A549 (cell line): ENCODE results near the gene CCDC27. TPM values are rescaled to one million over a fixed set of nuclear protein-coding genes. Genes with fewer than 3 reads are reported as not detected.

Experiments used
- ATAC-seq, 2 experiments: fragments of 200-7000 bp in 1 of 2; fragments of >200 bp in 1 of 2; cut with Nextera tagmentation in 1 of 2; cut with Tn5 transposase in 1 of 2; 3 replicates each; pipeline versions ENCODE4 v1.8.0 to v1.9.1; 2018 to 2020; ENCODE audit warnings: mild to moderate bottlenecking in 1 of 2, moderate library complexity in 1 of 2
- CTCF ChIA-PET: fragments of 300-600 bp; sonication (Branson Sonifier 250); formaldehyde crosslinking; extraction: SDS; loops from one replicate; lab custom pipeline; 2021; ENCODE audit warnings: antibody characterized with exemption, inconsistent platforms; lab: Yijun Ruan, JAX
- POLR2A ChIA-PET: fragments of 350-600 bp; formaldehyde crosslinking; extraction: SDS; loops from one replicate; lab custom pipeline; 2021; ENCODE audit warnings: antibody characterized with exemption, inconsistent platforms; lab: Yijun Ruan, JAX
- DNase-seq, 2 experiments: peaks; one replicate each; pipeline versions ENCODE4 v3.0.0 to v3.0.0-alpha.2; 2011 to 2016; ENCODE audit warnings: low read depth in 1 of 2, low spot score in 1 of 2
- FAIRE-seq: peaks from 2 replicates; lab custom pipeline; 2011; peaks lifted over from hg19 to GRCh38; lab: Jason Lieb, UNC
- H3K27ac ChIP-seq, 2 experiments: fragments of >200 bp; sonication (Bioruptor Twin); formaldehyde crosslinking; 3 replicates each; pipeline ENCODE4 v1.5.1; 2016 to 2017
- H3K4me1 ChIP-seq: fragments of >200 bp; sonication (Bioruptor Twin); formaldehyde crosslinking; 3 replicates; pipeline ENCODE4 v1.6.1; 2016
- H3K4me2 ChIP-seq: fragments of >200 bp; sonication (Bioruptor Twin); formaldehyde crosslinking; 3 replicates; pipeline ENCODE4 v1.6.1; 2016
- H3K4me3 ChIP-seq: fragments of >200 bp; sonication (Bioruptor Twin); formaldehyde crosslinking; 3 replicates; pipeline ENCODE4 v1.5.1; 2016
- H3K9me3 ChIP-seq: fragments of >200 bp; sonication (Bioruptor Twin); formaldehyde crosslinking; 3 replicates; pipeline ENCODE4 v1.6.1; 2016
- BHLHE40 ChIP-seq: IDR thresholded peaks from 2 replicates; pipeline ENCODE4 v1.6.1; 2012; ENCODE audit warnings: low read depth, low read length, inconsistent platforms
- CBX2 ChIP-seq: fragments of 200-600 bp; sonication (generic); IDR thresholded peaks from 2 replicates; pipeline ENCODE4 v1.6.1; 2016; ENCODE audit warnings: low read depth, mild to moderate bottlenecking, borderline replicate concordance
- CBX8 ChIP-seq: fragments of 200-600 bp; sonication (generic); IDR thresholded peaks from 2 replicates; pipeline ENCODE4 v1.6.1; 2016
- CEBPB ChIP-seq, 2 experiments: fragments of >200 bp in 1 of 2; sonication (Bioruptor Twin) in 1 of 2; formaldehyde crosslinking in 1 of 2; IDR thresholded peaks; 2 replicates each; pipeline ENCODE4 v1.6.1; 2012 to 2016
- CHD2 ChIP-seq: fragments of 150-350 bp; IDR thresholded peaks from 2 replicates; pipeline ENCODE4 v1.6.1; 2014; ENCODE audit warnings: low read length; ENCODE audit not compliant: partially characterized antibody
- EHF ChIP-seq: fragments of 250-450 bp; sonication (Bioruptor Pico); IDR thresholded peaks from 2 replicates; pipeline ENCODE4 v1.5.0; 2020; ENCODE audit warnings: mild to moderate bottlenecking
- EHMT2 ChIP-seq: fragments of 200-600 bp; sonication (generic); IDR thresholded peaks from 2 replicates; pipeline ENCODE4 v1.6.1; 2016; ENCODE audit warnings: antibody characterized with exemption, low read depth, mild to moderate bottlenecking, moderate library complexity
- EP300 ChIP-seq, 2 experiments: fragments of >200 bp; sonication (Bioruptor Twin); formaldehyde crosslinking; IDR thresholded peaks; 2 replicates in 1 of 2; 3 replicates in 1 of 2; pipeline ENCODE4 v1.6.1; 2016 to 2017
- FOSB ChIP-seq: fragments of 250-450 bp; sonication (Bioruptor Pico); IDR thresholded peaks from 2 replicates; pipeline ENCODE4 v1.5.0; 2020; ENCODE audit warnings: mild to moderate bottlenecking, moderate library complexity
- FOXS1 ChIP-seq: fragments of 250-450 bp; sonication (Bioruptor Pico); IDR thresholded peaks from 2 replicates; pipeline ENCODE4 v1.5.0; 2020; ENCODE audit warnings: mild to moderate bottlenecking, moderate library complexity
- GATA3 ChIP-seq: IDR thresholded peaks from 2 replicates; pipeline ENCODE4 v1.6.1; 2012; ENCODE audit warnings: borderline replicate concordance
- HOXA7 ChIP-seq: fragments of 250-450 bp; sonication (Bioruptor Pico); IDR thresholded peaks from 2 replicates; pipeline ENCODE4 v1.5.0; 2020; ENCODE audit warnings: mild to moderate bottlenecking, moderate library complexity
- JUNB ChIP-seq: fragments of >200 bp; sonication (Bioruptor Twin); formaldehyde crosslinking; IDR thresholded peaks from 2 replicates; pipeline ENCODE4 v1.6.1; 2016
- KDM5A ChIP-seq: fragments of 200-600 bp; sonication (generic); IDR thresholded peaks from 2 replicates; pipeline ENCODE4 v1.6.1; 2016; ENCODE audit warnings: antibody characterized with exemption, mild to moderate bottlenecking
- MAZ ChIP-seq: fragments of 150-350 bp; IDR thresholded peaks from 2 replicates; pipeline ENCODE4 v1.6.1; 2014; ENCODE audit warnings: antibody characterized with exemption, low read depth, low read length, borderline replicate concordance
- MYC ChIP-seq: IDR thresholded peaks from 2 replicates; pipeline ENCODE4 v1.6.1; 2012; ENCODE audit warnings: mild to moderate bottlenecking, inconsistent platforms, low read length, improper control_type of control experiment, borderline replicate concordance
- NR3C1 ChIP-seq: fragments of >200 bp; sonication (Bioruptor Twin); formaldehyde crosslinking; IDR thresholded peaks from 3 replicates; pipeline ENCODE4 v1.6.1; 2017
- RCOR1 ChIP-seq: fragments of 150-350 bp; IDR thresholded peaks from 2 replicates; pipeline ENCODE4 v1.6.1; 2014; ENCODE audit warnings: antibody characterized with exemption, low read length, low read depth
- RFX5 ChIP-seq: fragments of 450-650 bp; IDR thresholded peaks from 2 replicates; pipeline ENCODE4 v1.7.1; 2014; ENCODE audit warnings: antibody characterized with exemption, mild to moderate bottlenecking, moderate library complexity
- RNF2 ChIP-seq: fragments of 200-600 bp; sonication (generic); IDR thresholded peaks from 2 replicates; pipeline ENCODE4 v1.6.1; 2016; ENCODE audit warnings: low read depth, mild to moderate bottlenecking, antibody characterized with exemption, moderate library complexity, borderline replicate concordance
- SMC3 ChIP-seq: fragments of >200 bp; sonication (Bioruptor Twin); formaldehyde crosslinking; IDR thresholded peaks from 3 replicates; pipeline ENCODE4 v1.6.1; 2018; ENCODE audit warnings: inconsistent platforms
- SREBF2 ChIP-seq: fragments of 450-650 bp; IDR thresholded peaks from 2 replicates; pipeline ENCODE4 v1.6.1; 2014; ENCODE audit warnings: mild to moderate bottlenecking, moderate library complexity
- TFCP2L1 ChIP-seq: fragments of 250-450 bp; sonication (Bioruptor Pico); IDR thresholded peaks from 2 replicates; pipeline ENCODE4 v1.5.0; 2021; ENCODE audit warnings: mild to moderate bottlenecking
- TP53 ChIP-seq: fragments of 250-450 bp; sonication (Bioruptor Pico); IDR thresholded peaks from 2 replicates; pipeline ENCODE4 v1.5.0; 2021; ENCODE audit warnings: mild to moderate bottlenecking, moderate library complexity
- ZFP36 ChIP-seq: fragments of 450-650 bp; IDR thresholded peaks from 2 replicates; pipeline ENCODE4 v1.6.1; 2014; ENCODE audit warnings: borderline replicate concordance; ENCODE audit not compliant: partially characterized antibody
- ZNF302 ChIP-seq: fragments of 250-450 bp; sonication (Bioruptor Pico); IDR thresholded peaks from 2 replicates; pipeline ENCODE4 v1.9.0; 2021; ENCODE audit warnings: inconsistent platforms, mild to moderate bottlenecking, moderate library complexity
- WGBS: methylation state at CpG from one replicate; pipeline ENCODE4 v1.1.6; 2017; ENCODE audit errors: missing lambda C conversion rate; 5-methylcytosine and 5-hydroxymethylcytosine counted together
- polyA plus RNA-seq, 4 experiments: library from polyadenylated mRNA; depleted of rRNA in 3 of 4; stranded (reverse); fragments of >200 nt; fragmentation: RNase III in 1 of 4; extraction: RNeasy Plus Mini Kit Qiagen cat#74134 plus additional on column Dnase treatment in 1 of 4; gene quantifications; 2 replicates in 3 of 4; 3 replicates in 1 of 4; pipeline ENCODE4 v1.2.3, GENCODE V29; 2011 to 2017
- TF ChIP-seq, protein P1 (sequence below): fragments of >200 bp; sonication (Bioruptor Twin); formaldehyde crosslinking; IDR thresholded peaks from 3 replicates; pipeline ENCODE4 v1.5.1; 2016
- TF ChIP-seq, protein P2 (sequence below): fragments of >200 bp; sonication (Bioruptor Twin); formaldehyde crosslinking; IDR thresholded peaks from 3 replicates; pipeline ENCODE4 v1.6.1; 2016
- TF ChIP-seq, protein P3 (sequence below): fragments of >200 bp; sonication (Bioruptor Twin); formaldehyde crosslinking; IDR thresholded peaks from 2 replicates; pipeline ENCODE4 v1.6.1; 2016
- TF ChIP-seq, protein P4 (sequence below): IDR thresholded peaks from 2 replicates; pipeline ENCODE4 v1.6.1; 2012; ENCODE audit warnings: low read depth, borderline replicate concordance
- TF ChIP-seq, protein P5 (sequence below): fragments of 450-650 bp; IDR thresholded peaks from 2 replicates; pipeline ENCODE4 v1.6.1; 2014; ENCODE audit warnings: antibody characterized with exemption
- TF ChIP-seq, protein P6 (sequence below): IDR thresholded peaks from 2 replicates; pipeline ENCODE4 v1.6.1; 2012
- TF ChIP-seq, protein P7 (sequence below): fragments of 150-350 bp; IDR thresholded peaks from 2 replicates; pipeline ENCODE4 v1.6.1; 2014; ENCODE audit warnings: low read depth, mild to moderate bottlenecking, low read length

Gene CCDC27
- polyA plus RNA-seq, 2 of the 4 experiments (the other 2 are of a cell fraction) = not detected

DNA sequence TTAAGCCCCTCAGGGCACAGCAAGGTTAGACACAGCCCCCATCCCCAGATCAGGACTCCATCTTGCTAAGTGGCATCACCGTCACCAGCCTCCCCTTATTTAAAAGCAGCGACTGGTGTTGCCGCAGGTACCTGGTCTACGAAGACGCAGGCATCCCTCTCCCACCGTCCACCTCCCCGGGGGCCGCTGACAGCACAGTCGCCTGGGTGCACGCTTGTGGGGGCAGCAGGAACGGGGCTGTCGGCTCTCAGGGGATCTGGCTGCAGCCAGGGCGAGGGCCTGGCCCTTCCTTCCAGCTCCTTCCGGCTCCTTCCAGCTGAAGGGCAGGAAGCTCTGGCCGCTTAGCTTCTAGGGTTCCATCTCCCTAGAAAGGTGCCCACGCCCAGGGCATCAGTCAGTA, 17.6 kb upstream of the CCDC27 start:
- H3K27ac ChIP-seq = no peak overlapping the region
- FAIRE-seq (no peak), ATAC-seq (no peak), DNase-seq (no peak)
- ChIA-PET CTCF (interaction anchor here (0.8 to 4.7 kb wide), 3 partner anchors 11 to 281 kb away, joined by 3 to 22 read pairs (median 3); no protein-coding TSS in a partner anchor), POLR2A (no interaction called here)
- no peaks in the 10 kb centered on the region for H3K9me3 ChIP-seq
- H3K4me3 ChIP-seq = no peak overlapping the region
- TF ChIP-seq FOSB (CRISPR knock-in tag) (no peak), BHLHE40 (no peak), CHD2 (no peak), SMC3 (no peak), JUNB (no peak), RCOR1 (no peak), RNF2 (no peak), SREBF2 (no peak), NR3C1 (no peak), EHF (CRISPR knock-in tag) (no peak), CBX2 (no peak), MAZ (no peak), KDM5A (no peak), ZNF302 (CRISPR knock-in tag) (no peak), MYC (no peak), CBX8 (no peak), TP53 (CRISPR knock-in tag) (no peak), EP300 (IDR thresholded peaks at IDR 0.05) (no peak)
- TF ChIP-seq, protein P1, sequence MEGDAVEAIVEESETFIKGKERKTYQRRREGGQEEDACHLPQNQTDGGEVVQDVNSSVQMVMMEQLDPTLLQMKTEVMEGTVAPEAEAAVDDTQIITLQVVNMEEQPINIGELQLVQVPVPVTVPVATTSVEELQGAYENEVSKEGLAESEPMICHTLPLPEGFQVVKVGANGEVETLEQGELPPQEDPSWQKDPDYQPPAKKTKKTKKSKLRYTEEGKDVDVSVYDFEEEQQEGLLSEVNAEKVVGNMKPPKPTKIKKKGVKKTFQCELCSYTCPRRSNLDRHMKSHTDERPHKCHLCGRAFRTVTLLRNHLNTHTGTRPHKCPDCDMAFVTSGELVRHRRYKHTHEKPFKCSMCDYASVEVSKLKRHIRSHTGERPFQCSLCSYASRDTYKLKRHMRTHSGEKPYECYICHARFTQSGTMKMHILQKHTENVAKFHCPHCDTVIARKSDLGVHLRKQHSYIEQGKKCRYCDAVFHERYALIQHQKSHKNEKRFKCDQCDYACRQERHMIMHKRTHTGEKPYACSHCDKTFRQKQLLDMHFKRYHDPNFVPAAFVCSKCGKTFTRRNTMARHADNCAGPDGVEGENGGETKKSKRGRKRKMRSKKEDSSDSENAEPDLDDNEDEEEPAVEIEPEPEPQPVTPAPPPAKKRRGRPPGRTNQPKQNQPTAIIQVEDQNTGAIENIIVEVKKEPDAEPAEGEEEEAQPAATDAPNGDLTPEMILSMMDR = no peak
- TF ChIP-seq, protein P2, sequence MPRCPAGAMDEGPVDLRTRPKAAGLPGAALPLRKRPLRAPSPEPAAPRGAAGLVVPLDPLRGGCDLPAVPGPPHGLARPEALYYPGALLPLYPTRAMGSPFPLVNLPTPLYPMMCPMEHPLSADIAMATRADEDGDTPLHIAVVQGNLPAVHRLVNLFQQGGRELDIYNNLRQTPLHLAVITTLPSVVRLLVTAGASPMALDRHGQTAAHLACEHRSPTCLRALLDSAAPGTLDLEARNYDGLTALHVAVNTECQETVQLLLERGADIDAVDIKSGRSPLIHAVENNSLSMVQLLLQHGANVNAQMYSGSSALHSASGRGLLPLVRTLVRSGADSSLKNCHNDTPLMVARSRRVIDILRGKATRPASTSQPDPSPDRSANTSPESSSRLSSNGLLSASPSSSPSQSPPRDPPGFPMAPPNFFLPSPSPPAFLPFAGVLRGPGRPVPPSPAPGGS = no peak
- no peak overlapping the region for H3K4me2 ChIP-seq
- 93% methylated on average over 16 of the region's 16 CpGs for WGBS
- H3K4me1 ChIP-seq = no peaks in the 10 kb centered on the region

DNA sequence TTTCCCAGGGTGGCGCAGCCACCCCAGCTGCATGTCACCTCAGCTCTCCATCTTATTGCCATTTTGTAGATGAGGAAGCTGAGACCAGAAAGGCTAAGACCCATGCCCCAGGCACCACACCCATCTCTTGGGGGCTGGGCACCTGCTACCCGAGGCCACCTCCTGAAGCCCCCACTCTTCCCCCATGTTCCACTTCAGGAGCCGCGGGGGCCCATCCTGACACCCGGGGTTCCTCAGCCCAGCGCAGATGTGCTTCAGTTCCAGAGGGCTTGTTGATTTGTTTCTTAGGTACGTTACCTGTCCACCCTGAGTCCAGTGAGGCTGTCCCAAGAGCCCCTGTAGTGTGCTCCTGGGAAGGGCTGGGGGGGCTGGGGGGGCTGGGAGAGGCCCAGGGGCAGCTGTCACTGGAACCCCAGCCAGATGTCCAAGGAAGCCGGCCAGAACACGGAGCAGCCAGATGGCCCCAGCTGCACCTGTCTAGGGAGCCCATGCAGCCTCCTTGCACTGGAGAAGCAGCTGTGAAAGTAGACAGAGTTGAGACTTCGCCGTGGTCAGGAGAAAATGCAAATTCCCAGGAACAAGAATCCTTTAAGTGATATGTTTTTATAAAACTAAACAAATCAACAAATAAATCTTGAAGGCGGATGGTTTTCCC, 17.1 kb upstream of the CCDC27 start:
- Histone ChIP-seq H3K4me1 (no peaks in the 10 kb centered on the region), H3K9me3 (no peaks in the 10 kb centered on the region), H3K4me3 (no peak overlapping the region), H3K4me2 (no peak overlapping the region), H3K27ac (no peak overlapping the region)
- ChIA-PET CTCF (interaction anchor here (1.4 to 4.7 kb wide), 2 partner anchors 11 to 282 kb away, joined by 3 to 22 read pairs; no protein-coding TSS in a partner anchor), POLR2A (no interaction called here)
- FAIRE-seq = no peak
- no peak for DNase-seq
- no peak for ATAC-seq
- TF ChIP-seq HOXA7 (CRISPR knock-in tag) (no peak), GATA3 (no peak), ZFP36 (no peak), RFX5 (no peak), EHMT2 (no peak), SMC3 (no peak), ZNF302 (CRISPR knock-in tag) (no peak), TFCP2L1 (CRISPR knock-in tag) (no peak), CBX8 (no peak), FOSB (CRISPR knock-in tag) (no peak), KDM5A (no peak), FOXS1 (CRISPR knock-in tag) (no peak), SREBF2 (no peak), RNF2 (no peak), CEBPB (IDR thresholded peaks at IDR 0.05) (no peak)
- TF ChIP-seq, protein P3, sequence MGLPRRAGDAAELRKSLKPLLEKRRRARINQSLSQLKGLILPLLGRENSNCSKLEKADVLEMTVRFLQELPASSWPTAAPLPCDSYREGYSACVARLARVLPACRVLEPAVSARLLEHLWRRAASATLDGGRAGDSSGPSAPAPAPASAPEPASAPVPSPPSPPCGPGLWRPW = no peak
- TF ChIP-seq, protein P4, sequence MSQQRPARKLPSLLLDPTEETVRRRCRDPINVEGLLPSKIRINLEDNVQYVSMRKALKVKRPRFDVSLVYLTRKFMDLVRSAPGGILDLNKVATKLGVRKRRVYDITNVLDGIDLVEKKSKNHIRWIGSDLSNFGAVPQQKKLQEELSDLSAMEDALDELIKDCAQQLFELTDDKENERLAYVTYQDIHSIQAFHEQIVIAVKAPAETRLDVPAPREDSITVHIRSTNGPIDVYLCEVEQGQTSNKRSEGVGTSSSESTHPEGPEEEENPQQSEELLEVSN = no peak
- TF ChIP-seq, protein P5, sequence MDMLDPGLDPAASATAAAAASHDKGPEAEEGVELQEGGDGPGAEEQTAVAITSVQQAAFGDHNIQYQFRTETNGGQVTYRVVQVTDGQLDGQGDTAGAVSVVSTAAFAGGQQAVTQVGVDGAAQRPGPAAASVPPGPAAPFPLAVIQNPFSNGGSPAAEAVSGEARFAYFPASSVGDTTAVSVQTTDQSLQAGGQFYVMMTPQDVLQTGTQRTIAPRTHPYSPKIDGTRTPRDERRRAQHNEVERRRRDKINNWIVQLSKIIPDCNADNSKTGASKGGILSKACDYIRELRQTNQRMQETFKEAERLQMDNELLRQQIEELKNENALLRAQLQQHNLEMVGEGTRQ = no peak
- TF ChIP-seq, protein P6, sequence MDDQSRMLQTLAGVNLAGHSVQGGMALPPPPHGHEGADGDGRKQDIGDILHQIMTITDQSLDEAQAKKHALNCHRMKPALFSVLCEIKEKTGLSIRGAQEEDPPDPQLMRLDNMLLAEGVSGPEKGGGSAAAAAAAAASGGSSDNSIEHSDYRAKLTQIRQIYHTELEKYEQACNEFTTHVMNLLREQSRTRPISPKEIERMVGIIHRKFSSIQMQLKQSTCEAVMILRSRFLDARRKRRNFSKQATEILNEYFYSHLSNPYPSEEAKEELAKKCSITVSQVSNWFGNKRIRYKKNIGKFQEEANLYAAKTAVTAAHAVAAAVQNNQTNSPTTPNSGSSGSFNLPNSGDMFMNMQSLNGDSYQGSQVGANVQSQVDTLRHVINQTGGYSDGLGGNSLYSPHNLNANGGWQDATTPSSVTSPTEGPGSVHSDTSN = no peak
- TF ChIP-seq, protein P7, sequence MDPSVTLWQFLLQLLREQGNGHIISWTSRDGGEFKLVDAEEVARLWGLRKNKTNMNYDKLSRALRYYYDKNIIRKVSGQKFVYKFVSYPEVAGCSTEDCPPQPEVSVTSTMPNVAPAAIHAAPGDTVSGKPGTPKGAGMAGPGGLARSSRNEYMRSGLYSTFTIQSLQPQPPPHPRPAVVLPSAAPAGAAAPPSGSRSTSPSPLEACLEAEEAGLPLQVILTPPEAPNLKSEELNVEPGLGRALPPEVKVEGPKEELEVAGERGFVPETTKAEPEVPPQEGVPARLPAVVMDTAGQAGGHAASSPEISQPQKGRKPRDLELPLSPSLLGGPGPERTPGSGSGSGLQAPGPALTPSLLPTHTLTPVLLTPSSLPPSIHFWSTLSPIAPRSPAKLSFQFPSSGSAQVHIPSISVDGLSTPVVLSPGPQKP = no peak
- TF ChIP-seq, all 56 proteins: peak for 0
- WGBS = 88% methylated on average over 4 of the region's 12 CpGs
